ENCODE measurements around the gene GPATCH8. TPM values are rescaled to one million over a fixed set of nuclear protein-coding genes. Genes with fewer than 3 reads are reported as not detected.

Gene GPATCH8
- total RNA-seq, 1 experiment from 2014 or later, result 51.5 TPM

- no peak overlapping the region for H2AFZ ChIP-seq (ENCODE audit: low read length)
- no peak overlapping the region for H3K18ac ChIP-seq (ENCODE audit: insufficient read length, low read depth, low read length)
- Mint-ChIP-seq H3K27me3 (ENCODE audit: low read depth) (no peaks in the 10 kb centered on the region), H3K4me3 (no peak overlapping the region), H3K4me1 (peaks cover 8 to 14% of the 10 kb centered on the region in 2 experiments; a peak in 3 of 4 replicates), H3K27ac (peak overlapping the region in 1 of 3 experiments; percentile 30; a peak in 2 of 7 replicates), H3K36me3 (ENCODE audit: insufficient read depth in 1 of 3, low read depth in 3 of 3) (peaks cover 0 to 16% (median 13%) of the 10 kb centered on the region in 3 experiments; a peak in 4 of 7 replicates), H3K9me3 (no peaks in the 10 kb centered on the region)
- no peak overlapping the region for H2BK20ac ChIP-seq (ENCODE audit: low read depth, low read length, poor library complexity, severe bottlenecking)
- TF ChIP-seq CTCF (conservative IDR thresholded peaks at IDR 0.05), result no peak
- no peaks in the 10 kb centered on the region for H3K9me3 ChIP-seq (ENCODE audit: control insufficient read depth, low read depth, low read length)
- no peak overlapping the region for H3K14ac ChIP-seq (ENCODE audit: insufficient read depth, low read length)
- no CpG with 5 or more reads among the region's 2 CpGs for WGBS (ENCODE audit: extremely low coverage, insufficient read length, low lambda C conversion rate)
- H3T11ph ChIP-seq (ENCODE audit: low read length), result no peak overlapping the region
- H3K23me2 ChIP-seq (ENCODE audit: insufficient read length, low read depth, low read length, poor library complexity, severe bottlenecking), result no peaks in the 10 kb centered on the region
- H2BK120ac ChIP-seq (ENCODE audit: low read depth, low read length, poor library complexity, severe bottlenecking), result no peak overlapping the region
- H2BK12ac ChIP-seq (ENCODE audit: insufficient read length, low read depth, low read length), result no peak overlapping the region
- no peak overlapping the region for H4K5ac ChIP-seq (ENCODE audit: insufficient read length, low read depth, low read length)
- H2BK15ac ChIP-seq (ENCODE audit: low read depth, low read length), result no peak overlapping the region
- H2AK5ac ChIP-seq (ENCODE audit: insufficient read length, low read length), result no peak overlapping the region
- DNase-seq, result no peak
- no peak overlapping the region for H4K91ac ChIP-seq (ENCODE audit: insufficient read length, low read depth, low read length)
- H3K9ac ChIP-seq (ENCODE audit: extremely low read depth, insufficient read length, low read length), result no peak overlapping the region
- H3K27me3 ChIP-seq (ENCODE audit: insufficient read depth, low read length), result no peaks in the 10 kb centered on the region
- H3K27ac ChIP-seq (ENCODE audit: insufficient read length, low read depth, low read length), result peak overlapping the region; percentile 23
- H3K23ac ChIP-seq (ENCODE audit: insufficient read length, low read depth, low read length), result no peak overlapping the region
- no peak overlapping the region for H2BK5ac ChIP-seq (ENCODE audit: insufficient read length, low read length)
- peaks cover 5% of the 10 kb centered on the region for H3K79me1 ChIP-seq (ENCODE audit: insufficient read depth, low read depth, low read length, poor library complexity, severe bottlenecking)
- no peak overlapping the region for H3K56ac ChIP-seq (ENCODE audit: insufficient read length, low read depth, low read length)
- H3K4ac ChIP-seq (ENCODE audit: low read depth, low read length), result no peak overlapping the region
- H4K8ac ChIP-seq (replicated peaks; ENCODE audit: insufficient read length, low read depth, low read length), result no peak overlapping the region
- H3K4me2 ChIP-seq (ENCODE audit: insufficient read depth, insufficient read length, low read length), result no peak overlapping the region
- H4K20me1 ChIP-seq (ENCODE audit: control insufficient read depth, insufficient read depth, insufficient read length), result no peaks in the 10 kb centered on the region
- H3K4me1 ChIP-seq (ENCODE audit: insufficient read depth, low read length), result no peaks in the 10 kb centered on the region
- H3K79me2 ChIP-seq (ENCODE audit: insufficient read depth, low read length), result peaks cover 2% of the 10 kb centered on the region; the same call in 1 of the 2 replicates
Measured at GRCh38 chr17:44469676-44470075, 33.5 kb downstream of the GPATCH8 start.
